SJCRH30 (cell line): ENCODE data around the gene HK2. TPM values are rescaled to one million over a fixed set of nuclear protein-coding genes. Genes with fewer than 3 reads are reported as not detected.
A peak's percentile ranks its signal among the peaks of the same experiment; 100 is the strongest.
"Not testable (repeated sequence)": the region's sequence is repeated elsewhere in the genome, so short reads cannot be mapped to it uniquely, and the experiment has no call there.

Experiments used
- DNase-seq, 2 experiments: peaks; one replicate each; pipeline ENCODE4 v3.0.0-alpha.2; 2015 to 2020
- H3K27ac ChIP-seq: fragments of 250-450 bp; sonication (Bioruptor Pico); 2 replicates; pipeline ENCODE4 v1.5.1; 2020; ENCODE audit warnings: mild to moderate bottlenecking, moderate library complexity
- H3K27me3 ChIP-seq: fragments of 250-450 bp; sonication (Bioruptor Pico); 2 replicates; pipeline ENCODE4 v1.5.1; 2020; ENCODE audit warnings: mild to moderate bottlenecking, moderate library complexity
- H3K36me3 ChIP-seq: fragments of 250-450 bp; sonication (Bioruptor Pico); 2 replicates; pipeline ENCODE4 v1.5.1; 2020; ENCODE audit warnings: mild to moderate bottlenecking, moderate library complexity
- H3K4me1 ChIP-seq: fragments of 250-450 bp; sonication (Bioruptor Pico); 2 replicates; pipeline ENCODE4 v1.5.1; 2020; ENCODE audit warnings: mild to moderate bottlenecking, moderate library complexity
- H3K4me3 ChIP-seq: fragments of 250-450 bp; sonication (Bioruptor Pico); 2 replicates; pipeline ENCODE4 v1.5.1; 2020; ENCODE audit warnings: mild to moderate bottlenecking, moderate library complexity
- H3K9me3 ChIP-seq: fragments of 250-450 bp; sonication (Bioruptor Pico); replicated peaks from 2 replicates; pipeline ENCODE4 v1.5.1; 2020; ENCODE audit warnings: mild to moderate bottlenecking, moderate library complexity
- total RNA-seq: library from RNA; depleted of rRNA; stranded (reverse); fragments of >200 nt; shearing (Covaris generic); gene quantifications from 2 replicates; pipeline ENCODE4 v1.2.3, GENCODE V29; 2014

HK2 gene
- total RNA-seq, 1 experiment from 2014 or later, result 38.8 TPM

- Histone ChIP-seq H3K36me3 (peaks cover 2% of the 10 kb centered on the region; the same call in 1 of the 2 replicates), H3K4me1 (no peaks in the 10 kb centered on the region), H3K27ac (no peak overlapping the region), H3K27me3 (no peaks in the 10 kb centered on the region), H3K9me3 (no peaks in the 10 kb centered on the region), H3K4me3 (no peak overlapping the region)
- DNase-seq, result no peak
Measured at GRCh38 chr2:74902281-74902860, 68.4 kb downstream of the HK2 start.

GRCh38 chr2:74906395-74906794, 72.5 kb downstream of the HK2 start:
- Histone ChIP-seq H3K36me3 (no peaks in the 10 kb centered on the region), H3K27ac (no peak overlapping the region), H3K27me3 (no peaks in the 10 kb centered on the region), H3K4me3 (no peak overlapping the region), H3K4me1 (no peaks in the 10 kb centered on the region), H3K9me3 (no peaks in the 10 kb centered on the region)
- DNase-seq, result no peak

- DNase-seq, H3K4me3 ChIP-seq, H3K27me3 ChIP-seq, H3K27ac ChIP-seq, H3K4me1 ChIP-seq, H3K9me3 ChIP-seq, H3K36me3 ChIP-seq: not testable (repeated sequence)
Measured at GRCh38 chr2:74907560-74907959, 73.6 kb downstream of the HK2 start.

GRCh38 chr2:74908748-74909444, 75.0 kb downstream of the HK2 start:
- no peaks in the 10 kb centered on the region for H3K9me3 ChIP-seq
- no peaks in the 10 kb centered on the region for H3K36me3 ChIP-seq
- no peak overlapping the region for H3K27ac ChIP-seq
- DNase-seq, result no peak
- H3K4me3 ChIP-seq, result no peak overlapping the region
- no peaks in the 10 kb centered on the region for H3K27me3 ChIP-seq
- H3K4me1 ChIP-seq, result no peaks in the 10 kb centered on the region

- Histone ChIP-seq H3K4me3 (no peak overlapping the region), H3K4me1 (no peaks in the 10 kb centered on the region), H3K9me3 (no peaks in the 10 kb centered on the region), H3K36me3 (no peaks in the 10 kb centered on the region), H3K27ac (no peak overlapping the region), H3K27me3 (no peaks in the 10 kb centered on the region)
- DNase-seq, result no peak
Measured at GRCh38 chr2:74910245-74910644, 76.3 kb downstream of the HK2 start.

- Histone ChIP-seq H3K36me3 (no peaks in the 10 kb centered on the region), H3K4me1 (no peaks in the 10 kb centered on the region), H3K27me3 (no peaks in the 10 kb centered on the region), H3K9me3 (no peaks in the 10 kb centered on the region), H3K27ac (no peak overlapping the region), H3K4me3 (no peak overlapping the region)
- DNase-seq, result no peak
Measured at GRCh38 chr2:74911061-74911460, 77.1 kb downstream of the HK2 start.

- Histone ChIP-seq H3K4me1 (0 out of 2 replicates have a peak, but pooled peaks cover 4% of the 10 kb centered on the region), H3K27ac (no peak overlapping the region), H3K4me3 (no peak overlapping the region), H3K27me3 (no peaks in the 10 kb centered on the region), H3K36me3 (no peaks in the 10 kb centered on the region), H3K9me3 (no peaks in the 10 kb centered on the region)
- DNase-seq, result peak; percentile 21 to 28
Measured at GRCh38 chr2:74915743-74916142, 81.8 kb downstream of the HK2 start.

GRCh38 chr2:74916394-74916793, 82.5 kb downstream of the HK2 start:
- no peak for DNase-seq
- Histone ChIP-seq H3K9me3 (no peaks in the 10 kb centered on the region), H3K4me1 (0 out of 2 replicates have a peak, but pooled peaks cover 4% of the 10 kb centered on the region), H3K4me3 (no peak overlapping the region), H3K27ac (no peak overlapping the region), H3K27me3 (no peaks in the 10 kb centered on the region), H3K36me3 (no peaks in the 10 kb centered on the region)

- Histone ChIP-seq H3K4me3 (no peak overlapping the region), H3K9me3 (no peaks in the 10 kb centered on the region), H3K4me1 (0 out of 2 replicates have a peak, but pooled peaks cover 4% of the 10 kb centered on the region), H3K36me3 (no peaks in the 10 kb centered on the region), H3K27me3 (no peaks in the 10 kb centered on the region), H3K27ac (no peak overlapping the region)
- no peak for DNase-seq
Measured at GRCh38 chr2:74917702-74918619, 84.0 kb downstream of the HK2 start.

- peak; percentile 47 to 76 for DNase-seq
- H3K27ac ChIP-seq, result no peak overlapping the region
- no peaks in the 10 kb centered on the region for H3K36me3 ChIP-seq
- no peak overlapping the region for H3K4me3 ChIP-seq
- 0 out of 2 replicates have a peak, but pooled peaks cover 4% of the 10 kb centered on the region for H3K4me1 ChIP-seq
- H3K27me3 ChIP-seq, result no peaks in the 10 kb centered on the region
- H3K9me3 ChIP-seq, result no peaks in the 10 kb centered on the region
Measured at GRCh38 chr2:74919827-74920226, 85.9 kb downstream of the HK2 start.

GRCh38 chr2:74921236-74921736, 87.4 kb downstream of the HK2 start:
- Histone ChIP-seq H3K36me3 (no peaks in the 10 kb centered on the region), H3K4me3 (no peak overlapping the region), H3K27ac (no peak overlapping the region), H3K27me3 (no peaks in the 10 kb centered on the region), H3K9me3 (no peaks in the 10 kb centered on the region), H3K4me1 (0 out of 2 replicates have a peak, but pooled peaks cover 4% of the 10 kb centered on the region)
- no peak for DNase-seq

- DNase-seq, result no peak
- no peaks in the 10 kb centered on the region for H3K27me3 ChIP-seq
- H3K27ac ChIP-seq, result no peak overlapping the region
- no peak overlapping the region for H3K4me3 ChIP-seq
- H3K9me3 ChIP-seq, result no peaks in the 10 kb centered on the region
- 0 out of 2 replicates have a peak, but pooled peaks cover 2% of the 10 kb centered on the region for H3K4me1 ChIP-seq
- H3K36me3 ChIP-seq, result no peaks in the 10 kb centered on the region
Measured at GRCh38 chr2:74922592-74923227, 88.8 kb downstream of the HK2 start.

- H3K36me3 ChIP-seq, result no peaks in the 10 kb centered on the region
- H3K27me3 ChIP-seq, result no peaks in the 10 kb centered on the region
- H3K4me3 ChIP-seq, result no peak overlapping the region
- no peak for DNase-seq
- H3K4me1 ChIP-seq, result no peaks in the 10 kb centered on the region
- H3K9me3 ChIP-seq, result no peaks in the 10 kb centered on the region
- H3K27ac ChIP-seq, result no peak overlapping the region
Measured at GRCh38 chr2:74924463-74925265, 90.7 kb downstream of the HK2 start.

- Histone ChIP-seq H3K4me3 (no peak overlapping the region), H3K27me3 (no peaks in the 10 kb centered on the region)
- DNase-seq, result no peak
Measured at GRCh38 chr2:74925361-74925786, 91.4 kb downstream of the HK2 start.

More at GRCh38 chr2:74925361-74925786, 91.4 kb downstream of the HK2 start:
- no peaks in the 10 kb centered on the region for H3K36me3 ChIP-seq
- H3K27ac ChIP-seq, result no peak overlapping the region
- H3K4me1 ChIP-seq, result no peaks in the 10 kb centered on the region
- no peaks in the 10 kb centered on the region for H3K9me3 ChIP-seq
